OCI-LY7 (cell line): Measurements from ENCODE around the gene MAST2. TPM values are rescaled to one million over a fixed set of nuclear protein-coding genes. Genes with fewer than 3 reads are reported as not detected.

ENCODE experiments used
- BruUV-seq: library from RNA; stranded (reverse); fragments of 400-500 nt; replicated peaks from 2 replicates; lab custom pipeline; 2021; lab: Mats Ljungman, UMichigan
- CTCF ChIA-PET: fragments of 300-600 bp; sonication (Branson Sonifier 250); formaldehyde crosslinking; loops from one replicate; lab custom pipeline; 2022; ENCODE audit warnings: antibody characterized with exemption; ENCODE audit not compliant: unreplicated experiment; lab: Charles Lee
- POLR2A ChIA-PET: fragments of 300-600 bp; sonication (Branson Sonifier 250); formaldehyde crosslinking; loops from one replicate; lab custom pipeline; 2022; ENCODE audit warnings: antibody characterized with exemption; lab: Charles Lee
- DNase-seq: peaks from one replicate; pipeline ENCODE4 v3.0.0-alpha.2; 2015; ENCODE audit warnings: low spot score
- H2AFZ ChIP-seq: fragments of 200-600 bp; sonication (generic), shearing (Covaris generic); 2 replicates; pipeline ENCODE4 v1.6.1; 2014; ENCODE audit warnings: mild to moderate bottlenecking, antibody characterized with exemption, low read length, moderate library complexity
- H3K27ac ChIP-seq: fragments of 200-600 bp; sonication (generic); 2 replicates; pipeline ENCODE4 v1.5.1; 2014; ENCODE audit warnings: mixed run types, low read depth, mild to moderate bottlenecking, moderate library complexity, low read length, inconsistent platforms; ENCODE audit not compliant: poor library complexity, severe bottlenecking
- H3K36me3 ChIP-seq: fragments of 200-600 bp; sonication (generic); 2 replicates; pipeline ENCODE4 v1.6.1; 2014; ENCODE audit warnings: mild to moderate bottlenecking, antibody characterized with exemption, low read length, moderate library complexity, mixed read lengths; ENCODE audit not compliant: insufficient read depth
- H3K4me1 ChIP-seq: fragments of 200-600 bp; sonication (generic); 2 replicates; pipeline ENCODE4 v1.5.1; 2014; ENCODE audit warnings: mild to moderate bottlenecking, low read length; ENCODE audit not compliant: insufficient read depth, poor library complexity, severe bottlenecking
- H3K4me2 ChIP-seq: fragments of 200-600 bp; sonication (generic); 2 replicates; pipeline ENCODE4 v1.6.1; 2014; ENCODE audit warnings: mild to moderate bottlenecking, low read length
- H3K4me3 ChIP-seq: fragments of 200-600 bp; sonication (generic); 2 replicates; pipeline ENCODE4 v1.5.1; 2014; ENCODE audit warnings: mild to moderate bottlenecking, low read depth, low read length; ENCODE audit not compliant: poor library complexity, severe bottlenecking
- H3K79me2 ChIP-seq: fragments of 200-600 bp; sonication (generic); 2 replicates; pipeline ENCODE4 v1.6.1; 2016; ENCODE audit warnings: low read depth, mild to moderate bottlenecking, low read length, moderate library complexity, mixed read lengths; ENCODE audit not compliant: insufficient read depth
- H3K9me2 ChIP-seq: fragments of 200-600 bp; sonication (generic); 2 replicates; pipeline ENCODE4 v1.6.1; 2016; ENCODE audit warnings: mild to moderate bottlenecking, low read length, mixed read lengths; ENCODE audit not compliant: insufficient read depth
- H3K9me3 ChIP-seq: fragments of 200-600 bp; sonication (generic); 2 replicates; pipeline ENCODE4 v1.6.1; 2014; ENCODE audit warnings: mild to moderate bottlenecking, mixed run types, low read length, mixed read lengths
- H4K20me1 ChIP-seq: fragments of 200-600 bp; sonication (generic); 2 replicates; pipeline ENCODE4 v1.6.1; 2014; ENCODE audit warnings: mild to moderate bottlenecking, antibody characterized with exemption, low read length, moderate library complexity, mixed read lengths; ENCODE audit not compliant: insufficient read depth
- EZH2phosphoT487 ChIP-seq: fragments of 200-600 bp; sonication (generic); IDR thresholded peaks from 2 replicates; pipeline ENCODE4 v1.6.1; 2018; ENCODE audit warnings: low read depth, borderline replicate concordance, mild to moderate bottlenecking, mixed run types, antibody characterized with exemption, low read length, moderate library complexity, mixed read lengths
- intact Hi-C: fragments of 100-400 bp; cut with micrococcal nuclease; formaldehyde crosslinking; loops from one replicate; pipeline ENCODE4 v1.10.0; 2022; ENCODE audit not compliant: unreplicated experiment
- total RNA-seq, 2 experiments: library from RNA; depleted of rRNA in 1 of 2; stranded (reverse); fragments of >200 nt in 1 of 2; shearing (Covaris generic) in 1 of 2; gene quantifications; 2 replicates each; pipeline ENCODE4 v1.2.3, GENCODE V29; 2014 to 2022
- TF ChIP-seq, protein P1 (sequence below): fragments of 200-600 bp; sonication (generic); conservative IDR thresholded peaks from 2 replicates; pipeline ENCODE4 v1.5.1; 2014; ENCODE audit warnings: mild to moderate bottlenecking, antibody characterized with exemption, low read length, moderate library complexity, mixed read lengths

MAST2 gene
- total RNA-seq, 2 experiments from 2014 or later: 32.1 to 67.2 TPM

DNA sequence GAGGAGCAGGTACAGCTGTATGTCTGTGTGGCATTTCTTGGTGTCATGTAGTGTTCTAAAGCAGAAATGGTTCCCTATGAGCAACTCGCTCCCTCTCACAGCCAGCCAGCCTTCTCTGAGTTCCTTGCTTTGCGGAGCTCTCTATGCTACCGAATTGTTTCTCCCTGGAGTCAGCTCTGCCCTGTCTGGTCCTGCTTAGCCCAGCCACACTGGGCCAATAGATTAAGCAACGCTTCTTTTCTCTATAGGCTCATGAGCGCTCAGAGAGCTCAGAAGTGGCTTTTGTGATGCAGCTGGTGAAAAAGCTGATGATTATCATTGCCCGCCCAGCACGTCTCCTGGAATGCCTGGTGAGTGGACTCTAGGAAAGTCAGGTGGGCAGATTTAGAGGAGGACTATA lies 215.9 kb downstream of the MAST2 start:
- Histone ChIP-seq H3K9me3 (peaks cover 5% of the 10 kb centered on the region; the same call in 1 of the 2 replicates), H3K4me2 (no peak overlapping the region), H4K20me1 (no peaks in the 10 kb centered on the region), H3K36me3 (peaks cover 50% of the 10 kb centered on the region), H3K4me3 (no peak overlapping the region), H3K9me2 (no peaks in the 10 kb centered on the region), H2AFZ (no peak overlapping the region), H3K27ac (no peak overlapping the region), H3K79me2 (no peaks in the 10 kb centered on the region), H3K4me1 (peaks cover 4% of the 10 kb centered on the region)
- BruUV-seq: no TSS peak
- POLR2A ChIA-PET: no interaction called here
- intact Hi-C loops: no loop called here
- CTCF ChIA-PET: no interaction called here
- TF ChIP-seq EZH2phosphoT487: no peak
- TF ChIP-seq, protein P1, sequence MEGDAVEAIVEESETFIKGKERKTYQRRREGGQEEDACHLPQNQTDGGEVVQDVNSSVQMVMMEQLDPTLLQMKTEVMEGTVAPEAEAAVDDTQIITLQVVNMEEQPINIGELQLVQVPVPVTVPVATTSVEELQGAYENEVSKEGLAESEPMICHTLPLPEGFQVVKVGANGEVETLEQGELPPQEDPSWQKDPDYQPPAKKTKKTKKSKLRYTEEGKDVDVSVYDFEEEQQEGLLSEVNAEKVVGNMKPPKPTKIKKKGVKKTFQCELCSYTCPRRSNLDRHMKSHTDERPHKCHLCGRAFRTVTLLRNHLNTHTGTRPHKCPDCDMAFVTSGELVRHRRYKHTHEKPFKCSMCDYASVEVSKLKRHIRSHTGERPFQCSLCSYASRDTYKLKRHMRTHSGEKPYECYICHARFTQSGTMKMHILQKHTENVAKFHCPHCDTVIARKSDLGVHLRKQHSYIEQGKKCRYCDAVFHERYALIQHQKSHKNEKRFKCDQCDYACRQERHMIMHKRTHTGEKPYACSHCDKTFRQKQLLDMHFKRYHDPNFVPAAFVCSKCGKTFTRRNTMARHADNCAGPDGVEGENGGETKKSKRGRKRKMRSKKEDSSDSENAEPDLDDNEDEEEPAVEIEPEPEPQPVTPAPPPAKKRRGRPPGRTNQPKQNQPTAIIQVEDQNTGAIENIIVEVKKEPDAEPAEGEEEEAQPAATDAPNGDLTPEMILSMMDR: no peak
- no peak for DNase-seq

DNA sequence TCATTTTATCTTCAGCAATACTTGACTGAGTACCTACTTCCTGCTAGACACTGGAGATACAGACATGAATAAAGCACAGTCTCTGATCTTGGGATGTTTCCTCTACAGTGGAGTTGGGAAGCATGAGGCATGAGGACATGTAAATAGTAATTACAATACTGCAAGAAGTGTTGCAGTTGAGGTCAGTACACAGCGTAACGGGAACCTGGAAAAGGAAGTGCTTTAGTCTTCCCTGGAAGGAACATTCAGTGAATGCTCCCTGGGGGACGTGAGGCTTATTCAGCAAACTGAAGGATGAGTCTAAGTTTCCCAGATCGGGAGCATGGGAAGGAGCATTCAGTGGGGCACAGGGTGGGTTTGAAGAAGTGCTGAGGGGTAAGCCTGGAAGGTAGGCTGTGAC lies 216.6 kb downstream of the MAST2 start:
- TF ChIP-seq EZH2phosphoT487: no peak
- TF ChIP-seq, protein P1: no peak
- Histone ChIP-seq H4K20me1 (no peaks in the 10 kb centered on the region), H3K4me1 (peaks cover 4% of the 10 kb centered on the region), H3K4me2 (no peak overlapping the region), H3K27ac (no peak overlapping the region), H3K9me2 (no peaks in the 10 kb centered on the region), H3K36me3 (peaks cover 56% of the 10 kb centered on the region), H2AFZ (no peak overlapping the region), H3K79me2 (no peaks in the 10 kb centered on the region), H3K4me3 (no peak overlapping the region), H3K9me3 (peaks cover 8% of the 10 kb centered on the region; the same call in 1 of the 2 replicates)
- no TSS peak for BruUV-seq
- POLR2A ChIA-PET: no interaction called here
- CTCF ChIA-PET: no interaction called here
- no peak for DNase-seq
- intact Hi-C loops: no loop called here

DNA sequence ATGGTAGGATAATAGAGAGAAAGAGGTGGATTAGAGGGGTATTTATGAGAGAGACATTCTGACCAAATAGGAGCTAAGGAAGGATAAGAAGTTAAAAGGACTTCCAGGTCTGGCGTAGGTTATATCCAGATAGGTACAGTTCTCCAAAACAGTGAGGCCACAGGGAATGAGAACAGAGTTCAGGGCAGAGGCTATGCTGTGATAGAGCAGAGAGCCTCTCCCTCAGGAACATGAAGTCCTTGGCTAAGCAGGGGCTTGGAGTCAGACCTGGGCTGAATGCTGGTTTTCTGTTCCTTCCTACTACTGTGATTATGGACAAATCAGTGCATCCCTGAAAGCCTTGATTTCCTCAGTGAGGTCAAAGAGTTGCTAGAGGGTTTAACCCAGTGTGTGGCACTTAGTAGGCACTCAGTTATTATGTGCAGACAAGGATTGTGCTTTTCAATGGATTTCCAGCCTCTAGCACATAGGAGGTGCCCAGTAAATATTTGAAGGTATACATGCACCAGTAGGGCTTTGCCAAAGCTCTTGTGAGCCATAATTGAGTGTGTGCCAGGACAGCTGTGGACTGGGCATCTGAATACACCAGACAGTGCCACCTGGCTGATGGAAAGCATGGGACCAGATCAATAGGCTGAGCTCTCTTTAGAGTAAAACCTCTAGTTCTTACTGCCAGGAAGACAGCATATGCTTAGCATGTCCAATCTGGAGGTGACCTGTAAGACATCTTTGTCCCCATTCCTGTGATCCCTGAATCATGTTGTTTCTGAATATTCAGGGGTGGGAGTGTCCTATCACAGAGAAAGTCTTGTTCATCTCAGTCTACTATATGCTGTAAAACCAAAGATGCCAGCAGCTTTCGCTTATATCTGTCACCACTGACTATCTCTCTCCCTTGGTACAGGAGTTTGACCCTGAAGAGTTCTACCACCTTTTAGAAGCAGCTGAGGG lies 217.9 kb downstream of the MAST2 start:
- Histone ChIP-seq H3K4me3 (no peak overlapping the region), H3K9me2 (no peaks in the 10 kb centered on the region), H2AFZ (no peak overlapping the region), H3K9me3 (peaks cover 8% of the 10 kb centered on the region; the same call in 1 of the 2 replicates), H3K79me2 (no peaks in the 10 kb centered on the region), H3K27ac (no peak overlapping the region), H4K20me1 (no peaks in the 10 kb centered on the region), H3K36me3 (peaks cover 69% of the 10 kb centered on the region), H3K4me2 (no peak overlapping the region), H3K4me1 (peaks cover 4% of the 10 kb centered on the region)
- TF ChIP-seq EZH2phosphoT487: no peak
- TF ChIP-seq, protein P1: no peak
- intact Hi-C loops: no loop called here
- ChIA-PET POLR2A (no interaction called here), CTCF (no interaction called here)
- BruUV-seq: no TSS peak
- no peak for DNase-seq
